Activated CD8-positive, alpha-beta T cell treated with anti-CD3 and anti-CD28 coated beads for 36 hours (primary cell): Measurements from ENCODE around the gene BANK1. TPM values are rescaled to one million over a fixed set of nuclear protein-coding genes. Genes with fewer than 3 reads are reported as not detected.

Source experiments
- ATAC-seq: fragments of 200-7000 bp; cut with Tn5 transposase; one replicate; pipeline ENCODE4 v1.10.0; 2021; ENCODE audit warnings: mild to moderate bottlenecking, moderate library complexity
- CTCF ChIA-PET: fragments of 350-600 bp; sonication (Branson Sonifier 250); formaldehyde crosslinking; loops from one replicate; lab custom pipeline; 2021; ENCODE audit warnings: antibody characterized with exemption; lab: Charles Lee
- POLR2A ChIA-PET: fragments of 350-600 bp; sonication (Branson Sonifier 250); formaldehyde crosslinking; loops from one replicate; lab custom pipeline; 2021; ENCODE audit warnings: antibody characterized with exemption; lab: Charles Lee
- DNase-seq: peaks from one replicate; pipeline ENCODE4 v3.0.0-alpha.2; 2020
- H3K27ac Mint-ChIP-seq: one replicate; pipeline ENCODE4 v1.8.0; 2021; ENCODE audit warnings: mild to moderate bottlenecking, mixed read lengths
- H3K27me3 Mint-ChIP-seq: one replicate; pipeline ENCODE4 v1.8.0; 2021; ENCODE audit warnings: mixed read lengths
- H3K36me3 Mint-ChIP-seq: one replicate; pipeline ENCODE4 v1.8.0; 2021; ENCODE audit warnings: low read depth, mixed read lengths
- H3K4me1 Mint-ChIP-seq: one replicate; pipeline ENCODE4 v1.8.0; 2021; ENCODE audit warnings: low read depth, mixed read lengths
- H3K4me3 Mint-ChIP-seq: one replicate; pipeline ENCODE4 v1.8.0; 2021; ENCODE audit warnings: mild to moderate bottlenecking, moderate library complexity, mixed read lengths
- H3K9me3 Mint-ChIP-seq: one replicate; pipeline ENCODE4 v1.8.0; 2021; ENCODE audit warnings: mixed read lengths
- CTCF ChIP-seq: fragments of 200-600 bp; IDR thresholded peaks from one replicate; pipeline ENCODE4 v1.8.0; 2022; ENCODE audit warnings: antibody characterized with exemption, mild to moderate bottlenecking
- intact Hi-C: fragments of 100-400 bp; cut with micrococcal nuclease; formaldehyde crosslinking; loops from one replicate; pipeline ENCODE4 v1.10.0; 2022
- total RNA-seq, 2 experiments: library from RNA; stranded (reverse); gene quantifications; one replicate each; pipeline ENCODE4 v1.2.3, GENCODE V29; 2021

Gene BANK1
- total RNA-seq, 2 experiments from 2014 or later = 0.09 to 0.34 TPM

- Mint-ChIP-seq H3K36me3 (no peaks in the 10 kb centered on the region), H3K4me1 (no peaks in the 10 kb centered on the region), H3K27ac (no peak overlapping the region), H3K27me3 (peaks cover 2% of the 10 kb centered on the region), H3K4me3 (no peak overlapping the region), H3K9me3 (peaks cover 12% of the 10 kb centered on the region)
- ATAC-seq (no peak), DNase-seq (no peak)
- POLR2A ChIA-PET = no interaction called here
- no peak for TF ChIP-seq CTCF
- intact Hi-C loops = no loop called here
- CTCF ChIA-PET = no interaction called here
Measured at GRCh38 chr4:102120846-102121245, 330.3 kb downstream of the BANK1 start.
